GM12873 (cell line): Measurements from ENCODE around the gene SUN2.

Experiments
- CTCF ChIP-seq: IDR thresholded peaks from 2 replicates; pipeline ENCODE4 v1.5.1; 2012; ENCODE audit warnings: low read depth, mild to moderate bottlenecking, moderate library complexity, low read length, control low read depth; ENCODE audit not compliant: insufficient read depth; ENCODE audit errors: missing control alignments

Gene SUN2

GRCh38 chr22:38731703-38732161 lies 24.1 kb downstream of the SUN2 start:
- no peak for TF ChIP-seq CTCF

GRCh38 chr22:38730411-38730871 lies 25.4 kb downstream of the SUN2 start:
- TF ChIP-seq CTCF, result no peak

- TF ChIP-seq CTCF, result no peak
Measured at GRCh38 chr22:38729946-38730345, 25.9 kb downstream of the SUN2 start.

- no peak for TF ChIP-seq CTCF
Measured at GRCh38 chr22:38728871-38729796, 26.7 kb downstream of the SUN2 start.

- TF ChIP-seq CTCF, result no peak
Measured at GRCh38 chr22:38727530-38728451, 28.0 kb downstream of the SUN2 start.

- TF ChIP-seq CTCF, result no peak
Measured at GRCh38 chr22:38727123-38727522, 28.7 kb downstream of the SUN2 start.

- TF ChIP-seq CTCF, result no peak
Measured at GRCh38 chr22:38725900-38726655, 29.7 kb downstream of the SUN2 start.
